Choroid plexus epithelial cell (primary cell): ENCODE data around the gene SLC17A6.

Experiments used
- DNase-seq: peaks from one replicate; pipeline ENCODE4 v3.0.0-alpha.2; 2010; ENCODE audit warnings: low read depth
- H3K4me3 ChIP-seq: 2 replicates; pipeline ENCODE4 v1.5.1; 2011; ENCODE audit warnings: low read depth, mild to moderate bottlenecking, control low read depth, low read length, moderate library complexity
- CTCF ChIP-seq: conservative IDR thresholded peaks from 2 replicates; pipeline ENCODE4 v1.5.1; 2011; ENCODE audit warnings: low read depth, mild to moderate bottlenecking, control low read depth, inconsistent platforms, low read length, moderate library complexity

SLC17A6 gene

GRCh38 chr11:22344081-22344480 is 5.9 kb downstream of the SLC17A6 start:
- no peak overlapping the region for H3K4me3 ChIP-seq
- TF ChIP-seq CTCF: no peak
- DNase-seq: no peak

DNA sequence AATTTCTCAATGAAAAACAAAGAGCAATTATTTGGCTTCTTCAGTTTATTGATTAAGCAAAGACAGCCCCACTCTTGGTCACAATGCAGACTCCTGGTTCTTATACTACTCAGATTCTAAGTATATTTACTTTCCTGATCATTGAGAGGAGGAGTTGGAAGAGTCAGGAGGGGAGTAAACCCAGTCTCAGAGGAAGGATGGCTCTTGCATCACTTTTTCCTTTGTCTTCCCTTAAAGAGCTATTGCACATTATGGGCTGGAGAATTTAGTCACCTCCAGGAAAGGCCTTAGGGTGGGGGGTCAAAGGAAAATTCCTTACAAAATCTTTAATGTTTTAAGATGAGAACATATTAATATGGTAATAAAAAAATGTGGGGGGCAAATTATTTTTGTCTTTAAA is 8.1 kb downstream of the SLC17A6 start:
- H3K4me3 ChIP-seq: no peak overlapping the region
- TF ChIP-seq CTCF: no peak
- no peak for DNase-seq

DNA sequence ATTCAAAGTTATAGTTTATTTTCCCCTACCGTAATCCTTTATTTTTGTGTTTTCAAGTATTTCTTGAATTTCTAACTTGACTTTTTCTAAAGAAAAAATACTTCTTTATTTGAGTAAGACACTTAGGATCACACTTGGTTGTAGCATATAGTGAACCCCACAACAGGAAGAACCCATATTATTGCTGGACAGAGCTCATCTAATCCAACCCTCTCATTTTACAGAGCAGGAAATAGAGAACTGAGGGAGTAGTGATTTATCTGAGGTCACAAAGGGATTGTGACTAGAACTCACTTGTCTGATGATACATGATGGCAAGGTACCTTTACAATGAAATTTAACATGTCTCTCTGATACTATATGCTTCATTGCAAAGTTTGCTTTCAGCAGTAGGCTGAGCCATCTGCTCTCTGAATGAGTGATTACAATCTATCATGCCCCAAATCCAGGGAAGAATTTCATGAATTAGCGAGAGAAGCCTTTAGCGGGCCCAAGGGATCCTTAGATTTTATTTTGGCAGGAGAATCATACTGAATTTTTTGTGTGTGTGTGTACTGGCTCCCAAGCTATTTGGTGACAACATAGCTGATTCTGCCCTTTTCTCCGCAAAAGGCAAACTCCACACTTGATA is 9.8 kb downstream of the SLC17A6 start:
- DNase-seq: no peak
- TF ChIP-seq CTCF: no peak
- H3K4me3 ChIP-seq: no peak overlapping the region

DNA sequence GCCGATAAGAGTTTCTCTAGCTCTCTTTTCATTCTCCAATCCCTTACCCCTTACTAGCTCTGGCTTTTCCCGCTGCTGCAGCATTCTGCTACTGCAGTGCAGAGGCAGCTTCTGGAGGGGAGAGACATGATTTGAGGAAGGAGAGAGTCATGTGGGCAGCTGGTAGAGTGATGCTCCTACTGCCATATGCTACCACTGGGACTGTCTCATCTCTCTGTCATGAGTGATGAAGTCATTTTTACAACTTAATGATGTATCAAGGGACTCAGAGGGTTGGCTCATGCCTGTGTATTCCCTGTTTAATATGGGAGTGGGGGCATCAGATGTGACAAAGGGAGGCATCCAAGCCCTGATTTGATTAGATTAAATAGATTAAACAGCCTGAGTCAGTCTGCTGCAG is 11.3 kb downstream of the SLC17A6 start:
- TF ChIP-seq CTCF: no peak
- no peak overlapping the region for H3K4me3 ChIP-seq

DNA sequence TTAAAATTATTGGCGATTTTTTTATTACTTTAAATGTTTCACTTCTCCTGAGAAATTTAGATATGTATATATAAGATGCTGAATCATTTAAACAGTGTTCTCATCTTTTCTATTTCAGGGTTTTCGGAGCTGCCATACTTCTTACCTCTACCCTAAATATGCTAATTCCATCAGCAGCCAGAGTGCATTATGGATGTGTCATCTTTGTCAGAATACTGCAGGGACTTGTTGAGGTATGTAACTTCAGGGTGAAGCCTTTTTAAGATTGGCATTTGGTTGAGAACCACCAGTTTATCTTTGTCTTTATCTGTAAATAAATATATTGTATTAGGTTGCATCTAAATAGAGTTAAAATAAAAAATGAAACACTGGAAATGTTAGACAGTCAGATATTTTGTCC is 21.1 kb downstream of the SLC17A6 start:
- H3K4me3 ChIP-seq: no peak overlapping the region
- no peak for TF ChIP-seq CTCF
- no peak for DNase-seq

More for the DNA sequence above, 11.3 kb downstream of the SLC17A6 start:
- DNase-seq: no peak

DNA sequence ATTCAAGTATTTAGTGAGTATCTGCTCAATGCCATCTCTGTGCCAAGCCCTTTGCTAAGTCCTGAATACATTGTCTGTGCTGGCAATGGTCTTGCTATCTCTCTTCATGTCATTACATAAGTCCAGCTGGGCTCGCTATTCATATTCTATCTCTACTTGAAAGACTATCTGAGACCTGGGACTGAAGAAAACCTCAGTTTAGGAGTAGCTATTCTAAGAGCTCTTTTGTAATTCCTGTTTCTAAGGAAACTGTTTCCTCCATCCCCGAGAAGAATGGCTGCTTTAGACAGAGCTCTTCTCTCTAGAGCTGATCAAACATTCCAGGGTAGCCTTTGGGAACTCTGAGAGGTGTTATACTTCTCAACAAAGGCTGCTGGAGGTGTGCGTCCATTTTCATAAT is 33.0 kb downstream of the SLC17A6 start:
- no peak overlapping the region for H3K4me3 ChIP-seq
- DNase-seq: no peak
- TF ChIP-seq CTCF: no peak

DNA sequence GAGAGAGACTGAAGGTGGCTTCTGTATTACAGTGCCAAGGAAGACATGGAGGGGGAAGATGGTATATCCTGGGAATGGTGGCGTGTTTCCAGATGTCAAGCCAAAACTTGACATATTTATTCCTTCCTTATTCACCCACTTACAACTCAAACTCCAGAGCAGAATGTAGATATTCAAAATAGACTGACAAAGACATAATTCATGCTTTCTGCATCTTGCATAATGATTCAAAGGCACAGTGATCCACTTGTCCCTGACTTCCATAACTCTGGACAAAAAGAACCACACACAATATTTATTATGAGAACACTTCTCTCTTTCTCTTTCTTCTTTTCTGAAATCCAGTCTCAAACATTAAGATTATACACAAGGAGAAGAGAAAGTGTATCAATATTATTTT is 48.9 kb downstream of the SLC17A6 start:
- no peak for TF ChIP-seq CTCF
- H3K4me3 ChIP-seq: no peak overlapping the region
- DNase-seq: no peak
